Trophoblast cell (in vitro differentiated cells and primary cell): ENCODE results near the gene DCDC2B.

ENCODE experiments used
- DNase-seq, 2 donors: peaks; one replicate each; pipeline ENCODE4 v3.0.0-alpha.2; 2016
- H2AFZ ChIP-seq: 2 replicates; pipeline ENCODE4 v1.6.1; 2013; ENCODE audit warnings: low read length, moderate library complexity, mild to moderate bottlenecking; ENCODE audit not compliant: insufficient read depth, poor library complexity
- H2AK5ac ChIP-seq: 2 replicates; pipeline ENCODE4 v1.6.1; 2013; ENCODE audit warnings: mild to moderate bottlenecking, low read length
- H2BK120ac ChIP-seq: 2 replicates; pipeline ENCODE4 v1.6.1; 2013; ENCODE audit warnings: low read length, mild to moderate bottlenecking, moderate library complexity; ENCODE audit not compliant: insufficient read depth, poor library complexity
- H2BK12ac ChIP-seq: 2 replicates; pipeline ENCODE4 v1.6.1; 2013; ENCODE audit warnings: mild to moderate bottlenecking, low read length, moderate library complexity
- H2BK5ac ChIP-seq: 2 replicates; pipeline ENCODE4 v1.6.1; 2013; ENCODE audit warnings: low read length, low read depth, moderate library complexity, mild to moderate bottlenecking; ENCODE audit not compliant: poor library complexity
- H3K14ac ChIP-seq: 2 replicates; pipeline ENCODE4 v1.6.1; 2013; ENCODE audit warnings: mild to moderate bottlenecking, low read length
- H3K18ac ChIP-seq: 2 replicates; pipeline ENCODE4 v1.6.1; 2013; ENCODE audit warnings: mild to moderate bottlenecking, low read length
- H3K23ac ChIP-seq: 2 replicates; pipeline ENCODE4 v1.6.1; 2013; ENCODE audit warnings: low read length
- H3K27ac ChIP-seq: 2 replicates; pipeline ENCODE4 v1.5.1; 2013; ENCODE audit warnings: low read depth, mild to moderate bottlenecking, inconsistent platforms, low read length, moderate library complexity
- H3K27me3 ChIP-seq: 2 replicates; pipeline ENCODE4 v1.6.1; 2013; ENCODE audit warnings: inconsistent platforms, mild to moderate bottlenecking, low read length, moderate library complexity; ENCODE audit not compliant: insufficient read depth
- H3K36me3 ChIP-seq, 2 experiments: 1 replicate in 1 of 2; 2 replicates in 1 of 2; pipeline ENCODE4 v1.6.1; 2013; ENCODE audit warnings: low read length in 2 of 2, mild to moderate bottlenecking in 2 of 2, moderate library complexity in 1 of 2; ENCODE audit not compliant: insufficient read depth in 2 of 2, control insufficient read depth in 1 of 2
- H3K4ac ChIP-seq: 2 replicates; pipeline ENCODE4 v1.6.1; 2013; ENCODE audit warnings: low read depth, mild to moderate bottlenecking, low read length, moderate library complexity
- H3K4me1 ChIP-seq, 2 experiments: 1 replicate in 1 of 2; 2 replicates in 1 of 2; pipeline ENCODE4 v1.6.1; 2013; ENCODE audit warnings: low read length in 2 of 2, mild to moderate bottlenecking in 2 of 2, moderate library complexity in 1 of 2; ENCODE audit not compliant: insufficient read depth in 2 of 2, control insufficient read depth in 1 of 2
- H3K4me2 ChIP-seq: 2 replicates; pipeline ENCODE4 v1.6.1; 2013; ENCODE audit warnings: inconsistent platforms, mild to moderate bottlenecking, low read length, moderate library complexity
- H3K4me3 ChIP-seq: 2 replicates; pipeline ENCODE4 v1.5.1; 2013; ENCODE audit warnings: mild to moderate bottlenecking, low read depth, low read length, inconsistent platforms
- H3K79me1 ChIP-seq: one replicate; pipeline ENCODE4 v1.6.1; 2013; ENCODE audit warnings: low read length
- H3K79me2 ChIP-seq: 2 replicates; pipeline ENCODE4 v1.6.1; 2013; ENCODE audit warnings: low read length, mild to moderate bottlenecking; ENCODE audit not compliant: control insufficient read depth, insufficient read depth, poor library complexity
- H3K9ac ChIP-seq: 2 replicates; pipeline ENCODE4 v1.6.1; 2013; ENCODE audit warnings: mild to moderate bottlenecking, low read length
- H3K9me3 ChIP-seq: 2 replicates; pipeline ENCODE4 v1.6.1; 2013; ENCODE audit warnings: low read depth, mild to moderate bottlenecking, control low read depth, inconsistent platforms, low read length; ENCODE audit not compliant: insufficient read depth
- H4K12ac ChIP-seq: 2 replicates; pipeline ENCODE4 v1.6.1; 2013; ENCODE audit warnings: low read depth, mild to moderate bottlenecking, low read length, moderate library complexity
- H4K8ac ChIP-seq: 2 replicates; pipeline ENCODE4 v1.6.1; 2013; ENCODE audit warnings: low read depth, mild to moderate bottlenecking, low read length, moderate library complexity
- H4K91ac ChIP-seq: one replicate; pipeline ENCODE4 v1.6.1; 2013; ENCODE audit warnings: low read depth, mild to moderate bottlenecking, low read length, moderate library complexity
- WGBS: extraction: QIAGEN DNeasy Blood & Tissue Kit; methylation state at CpG from one replicate; pipeline ENCODE4 v1.1.7; 2013; ENCODE audit warnings: missing lambda C conversion rate; ENCODE audit not compliant: insufficient read length, insufficient coverage; ENCODE audit errors: extremely low coverage; 5-methylcytosine and 5-hydroxymethylcytosine counted together

DCDC2B gene

GRCh38 chr1:32221980-32222755 lies 13.3 kb downstream of the DCDC2B start, which contains the start of the genes EIF3I and TMEM234:
Gene EIF3I (plus strand): TSS chr1:32222407. CDS start chr1:32222442, 35 bp downstream.
Gene TMEM234 (minus strand): TSS chr1:32222353. CDS start chr1:32222322, 31 bp downstream.
- Histone ChIP-seq H3K23ac (no peak within 1 kb of the TSS), H3K4me1 (peaks cover 7% of the 10 kb centered on the region in 2 experiments), H4K8ac (peak within 1 kb of the TSS; percentile 92), H3K9me3 (peaks cover 1% of the 10 kb centered on the region), H3K36me3 (peaks cover 25 to 26% of the 10 kb centered on the region in 2 experiments), H2AK5ac (peak within 1 kb of the TSS; percentile 36), H3K4me3 (peak within 1 kb of the TSS; percentile 90), H3K27ac (peak within 1 kb of the TSS; percentile 70), H3K79me1 (peaks cover 9% of the 10 kb centered on the region), H2BK12ac (no peak within 1 kb of the TSS), H3K18ac (peak within 1 kb of the TSS; percentile 84), H2BK5ac (peak within 1 kb of the TSS; percentile 62), H4K91ac (peak within 1 kb of the TSS; percentile 69), H4K12ac (peak within 1 kb of the TSS; percentile 76), H3K4ac (peak within 1 kb of the TSS; percentile 77), H3K14ac (peak within 1 kb of the TSS; percentile 90), H3K79me2 (peaks cover 11% of the 10 kb centered on the region), H2BK120ac (peak within 1 kb of the TSS; percentile 67), H2AFZ (peak within 1 kb of the TSS; percentile 90), H3K4me2 (peak within 1 kb of the TSS; percentile 75), H3K9ac (peak within 1 kb of the TSS; percentile 93), H3K27me3 (no peaks in the 10 kb centered on the region)
- DNase-seq = peak; percentile 91 to 97
- WGBS = no CpG with 5 or more reads among the region's 46 CpGs

DNA sequence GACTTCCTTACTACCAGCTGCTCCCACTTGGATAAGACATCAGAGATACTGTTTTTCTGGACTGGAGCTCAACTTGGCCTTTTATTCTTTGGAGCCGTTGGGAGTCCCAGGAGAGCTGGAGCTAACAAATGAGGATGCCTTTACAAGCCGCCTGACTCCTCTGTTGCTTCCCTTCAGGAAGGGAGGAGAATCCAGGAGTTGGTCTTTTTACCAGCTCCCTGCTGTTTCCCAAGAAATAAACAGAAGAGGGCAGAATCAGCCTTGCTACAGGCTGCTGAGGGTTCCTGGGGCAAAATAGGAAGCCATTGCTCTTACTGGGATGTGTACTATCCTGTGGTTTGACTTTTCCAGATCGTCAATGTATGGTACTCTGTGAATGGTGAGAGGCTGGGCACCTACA lies 14.8 kb downstream of the DCDC2B start:
- Histone ChIP-seq H3K18ac (peak overlapping the region; percentile 43), H3K9me3 (peaks cover 1% of the 10 kb centered on the region), H4K12ac (no peak overlapping the region), H3K4ac (no peak overlapping the region), H3K79me1 (peaks cover 9% of the 10 kb centered on the region), H2BK12ac (no peak overlapping the region), H3K79me2 (peaks cover 11% of the 10 kb centered on the region), H3K4me3 (no peak overlapping the region), H2AK5ac (no peak overlapping the region), H2AFZ (no peak overlapping the region), H4K8ac (no peak overlapping the region), H3K27ac (no peak overlapping the region), H2BK120ac (no peak overlapping the region), H3K23ac (no peak overlapping the region), H3K9ac (no peak overlapping the region), H3K4me1 (peaks cover 7% of the 10 kb centered on the region in 2 experiments), H3K4me2 (no peak overlapping the region), H3K36me3 (peaks cover 35 to 40% of the 10 kb centered on the region in 2 experiments), H3K14ac (no peak overlapping the region), H3K27me3 (no peaks in the 10 kb centered on the region), H2BK5ac (no peak overlapping the region), H4K91ac (no peak overlapping the region)
- no CpG with 5 or more reads among the region's 3 CpGs for WGBS
- DNase-seq = no peak

DNA sequence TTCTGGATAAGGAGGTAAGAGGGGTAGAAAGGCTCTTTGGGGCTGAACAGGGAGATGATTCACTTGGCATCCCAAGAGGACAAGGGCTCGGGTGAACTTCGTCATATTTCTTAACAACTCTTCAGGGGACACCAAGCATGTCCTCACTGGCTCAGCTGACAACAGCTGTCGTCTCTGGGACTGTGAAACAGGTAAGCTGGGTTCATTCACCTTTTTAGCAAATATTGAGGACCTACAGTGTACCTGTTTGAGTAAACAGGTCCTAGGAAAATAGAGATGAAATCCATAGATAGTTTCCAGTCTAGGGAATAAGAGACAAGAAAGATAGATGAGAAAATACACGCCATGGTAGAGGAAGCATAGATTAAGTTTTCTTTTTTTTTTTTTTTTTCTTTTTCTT lies 15.4 kb downstream of the DCDC2B start:
- no peak overlapping the region for H3K23ac ChIP-seq
- DNase-seq = no peak
- WGBS = no CpG with 5 or more reads among the region's 4 CpGs
- no peak overlapping the region for H3K9ac ChIP-seq
- H3K36me3 ChIP-seq = peaks cover 40 to 45% of the 10 kb centered on the region in 2 experiments
- H3K27me3 ChIP-seq = no peaks in the 10 kb centered on the region
- H2AK5ac ChIP-seq = no peak overlapping the region
- H3K27ac ChIP-seq = no peak overlapping the region
- H3K4me3 ChIP-seq = no peak overlapping the region
- no peak overlapping the region for H2BK120ac ChIP-seq
- H3K4me1 ChIP-seq = peaks cover 7% of the 10 kb centered on the region in 2 experiments
- H4K12ac ChIP-seq = no peak overlapping the region
- H3K9me3 ChIP-seq = peaks cover 1% of the 10 kb centered on the region
- H3K18ac ChIP-seq = no peak overlapping the region
- no peak overlapping the region for H3K14ac ChIP-seq
- peaks cover 9% of the 10 kb centered on the region for H3K79me1 ChIP-seq
- H3K4ac ChIP-seq = no peak overlapping the region
- H3K79me2 ChIP-seq = peaks cover 11% of the 10 kb centered on the region
- H4K91ac ChIP-seq = no peak overlapping the region
- no peak overlapping the region for H2AFZ ChIP-seq
- H2BK5ac ChIP-seq = no peak overlapping the region
- no peak overlapping the region for H2BK12ac ChIP-seq
- H3K4me2 ChIP-seq = no peak overlapping the region
- no peak overlapping the region for H4K8ac ChIP-seq

DNA sequence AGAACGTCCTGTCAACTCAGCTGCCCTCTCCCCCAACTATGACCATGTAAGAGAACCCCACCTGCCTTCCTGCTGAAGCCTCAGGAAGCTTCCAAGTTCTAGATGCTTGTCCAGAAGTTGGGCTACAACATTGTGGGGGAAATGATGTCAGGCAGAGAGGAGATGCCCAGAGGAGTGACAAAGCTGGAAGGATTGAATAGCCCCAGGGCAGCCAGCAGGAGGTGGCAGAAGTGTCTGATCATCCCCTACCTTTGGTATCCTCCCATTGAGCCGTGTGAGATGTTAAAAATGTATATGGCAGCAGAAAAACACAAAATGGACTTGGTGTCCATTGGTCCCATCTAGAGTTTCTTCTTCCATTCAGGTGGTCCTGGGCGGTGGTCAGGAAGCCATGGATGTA lies 19.9 kb downstream of the DCDC2B start:
- peak; percentile 70 to 81 for DNase-seq
- H4K91ac ChIP-seq = no peak overlapping the region
- no peak overlapping the region for H3K14ac ChIP-seq
- H4K12ac ChIP-seq = no peak overlapping the region
- no peak overlapping the region for H3K4me3 ChIP-seq
- no peak overlapping the region for H3K4me2 ChIP-seq
- H2AK5ac ChIP-seq = no peak overlapping the region
- no peaks in the 10 kb centered on the region for H3K79me2 ChIP-seq
- no peak overlapping the region for H2BK5ac ChIP-seq
- no CpG with 5 or more reads among the region's 3 CpGs for WGBS
- H3K27me3 ChIP-seq = no peaks in the 10 kb centered on the region
- no peaks in the 10 kb centered on the region for H3K79me1 ChIP-seq
- no peak overlapping the region for H3K9ac ChIP-seq
- H3K4ac ChIP-seq = no peak overlapping the region
- H4K8ac ChIP-seq = no peak overlapping the region
- H2BK120ac ChIP-seq = no peak overlapping the region
- H3K9me3 ChIP-seq = peaks cover 1% of the 10 kb centered on the region
- H2BK12ac ChIP-seq = no peak overlapping the region
- H3K27ac ChIP-seq = no peak overlapping the region
- no peak overlapping the region for H2AFZ ChIP-seq
- H3K4me1 ChIP-seq = no peaks in the 10 kb centered on the region
- peaks cover 47 to 62% of the 10 kb centered on the region in 2 experiments for H3K36me3 ChIP-seq
- no peak overlapping the region for H3K18ac ChIP-seq
- no peak overlapping the region for H3K23ac ChIP-seq
